GM12801 (cell line): ENCODE data around the gene PLP1.

ENCODE experiments used
- TF ChIP-seq, protein P1 (sequence below): IDR thresholded peaks from one replicate; pipeline ENCODE4 v1.5.1; 2011; ENCODE audit warnings: control low read depth; ENCODE audit not compliant: insufficient read length; ENCODE audit errors: extremely low read depth

The PLP1 gene

DNA sequence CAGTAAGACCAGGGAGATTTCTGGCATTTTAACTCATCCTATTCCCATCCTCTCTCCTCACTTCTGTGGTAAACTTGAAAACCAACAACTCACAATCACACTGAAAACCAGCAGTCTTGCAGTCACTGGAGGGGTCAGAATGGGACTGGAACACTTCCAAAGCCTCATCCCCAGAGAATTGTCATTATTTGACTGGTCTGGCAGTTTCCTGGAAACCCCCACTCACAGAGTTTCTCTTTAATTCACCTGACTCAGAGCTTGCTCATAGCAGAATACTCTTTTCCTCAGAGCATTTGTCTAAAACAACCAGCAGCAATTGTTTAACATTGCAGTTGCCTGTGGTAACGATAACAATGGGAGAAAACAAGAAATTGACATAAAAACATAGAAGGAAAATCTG lies 62.8 kb downstream of the PLP1 start:
- TF ChIP-seq, protein P1, sequence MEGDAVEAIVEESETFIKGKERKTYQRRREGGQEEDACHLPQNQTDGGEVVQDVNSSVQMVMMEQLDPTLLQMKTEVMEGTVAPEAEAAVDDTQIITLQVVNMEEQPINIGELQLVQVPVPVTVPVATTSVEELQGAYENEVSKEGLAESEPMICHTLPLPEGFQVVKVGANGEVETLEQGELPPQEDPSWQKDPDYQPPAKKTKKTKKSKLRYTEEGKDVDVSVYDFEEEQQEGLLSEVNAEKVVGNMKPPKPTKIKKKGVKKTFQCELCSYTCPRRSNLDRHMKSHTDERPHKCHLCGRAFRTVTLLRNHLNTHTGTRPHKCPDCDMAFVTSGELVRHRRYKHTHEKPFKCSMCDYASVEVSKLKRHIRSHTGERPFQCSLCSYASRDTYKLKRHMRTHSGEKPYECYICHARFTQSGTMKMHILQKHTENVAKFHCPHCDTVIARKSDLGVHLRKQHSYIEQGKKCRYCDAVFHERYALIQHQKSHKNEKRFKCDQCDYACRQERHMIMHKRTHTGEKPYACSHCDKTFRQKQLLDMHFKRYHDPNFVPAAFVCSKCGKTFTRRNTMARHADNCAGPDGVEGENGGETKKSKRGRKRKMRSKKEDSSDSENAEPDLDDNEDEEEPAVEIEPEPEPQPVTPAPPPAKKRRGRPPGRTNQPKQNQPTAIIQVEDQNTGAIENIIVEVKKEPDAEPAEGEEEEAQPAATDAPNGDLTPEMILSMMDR, result no peak
